ENCODE results near the gene FSCN2. TPM values are rescaled to one million over a fixed set of nuclear protein-coding genes. Genes with fewer than 3 reads are reported as not detected.

FSCN2 gene
- total RNA-seq, 1 experiment from 2014 or later, result 1.2 TPM

DNA sequence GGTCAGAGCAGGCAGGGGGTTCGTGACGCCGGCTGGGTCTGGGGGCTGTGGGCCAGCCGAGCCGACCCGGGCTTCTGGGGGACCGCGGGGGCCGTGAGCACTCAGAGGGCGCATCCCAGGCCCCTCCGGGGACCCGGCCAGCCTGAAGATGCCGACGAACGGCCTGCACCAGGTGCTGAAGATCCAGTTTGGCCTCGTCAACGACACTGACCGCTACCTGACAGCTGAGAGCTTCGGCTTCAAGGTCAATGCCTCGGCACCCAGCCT, 140 bp downstream of the FSCN2 start:
- in situ Hi-C loops (cut with HindIII; ENCODE audit: low pct_unique_long_range_greater_than_20kb, low sequenced_read_pairs) (no loop called here), intact Hi-C loops (cut with micrococcal nuclease; ENCODE audit: unreplicated experiment) (no loop called here)
- H3K9me3 ChIP-seq (ENCODE audit: control insufficient read depth, insufficient read depth, low read depth, low read length), result no peaks in the 10 kb centered on the region
- H3K27me3 ChIP-seq (ENCODE audit: control insufficient read depth, insufficient read depth, low read length), result no peaks in the 10 kb centered on the region
- ATAC-seq (no peak), DNase-seq (ENCODE audit: low read depth, low spot score) (no peak)
- H3K4me1 ChIP-seq (ENCODE audit: control insufficient read depth, insufficient read depth, low read length), result peaks cover 11% of the 10 kb centered on the region
- no peak overlapping the region for H3K4me3 ChIP-seq (ENCODE audit: low read depth in 2 of 2, low read length in 2 of 2)
- H3K36me3 ChIP-seq (ENCODE audit: control insufficient read depth, insufficient read depth, low read length), result no peaks in the 10 kb centered on the region
- H3K27ac ChIP-seq (ENCODE audit: low read length), result no peak overlapping the region
- no TSS peak for BruUV-seq (replicated peaks)
- TF ChIP-seq, protein P1, sequence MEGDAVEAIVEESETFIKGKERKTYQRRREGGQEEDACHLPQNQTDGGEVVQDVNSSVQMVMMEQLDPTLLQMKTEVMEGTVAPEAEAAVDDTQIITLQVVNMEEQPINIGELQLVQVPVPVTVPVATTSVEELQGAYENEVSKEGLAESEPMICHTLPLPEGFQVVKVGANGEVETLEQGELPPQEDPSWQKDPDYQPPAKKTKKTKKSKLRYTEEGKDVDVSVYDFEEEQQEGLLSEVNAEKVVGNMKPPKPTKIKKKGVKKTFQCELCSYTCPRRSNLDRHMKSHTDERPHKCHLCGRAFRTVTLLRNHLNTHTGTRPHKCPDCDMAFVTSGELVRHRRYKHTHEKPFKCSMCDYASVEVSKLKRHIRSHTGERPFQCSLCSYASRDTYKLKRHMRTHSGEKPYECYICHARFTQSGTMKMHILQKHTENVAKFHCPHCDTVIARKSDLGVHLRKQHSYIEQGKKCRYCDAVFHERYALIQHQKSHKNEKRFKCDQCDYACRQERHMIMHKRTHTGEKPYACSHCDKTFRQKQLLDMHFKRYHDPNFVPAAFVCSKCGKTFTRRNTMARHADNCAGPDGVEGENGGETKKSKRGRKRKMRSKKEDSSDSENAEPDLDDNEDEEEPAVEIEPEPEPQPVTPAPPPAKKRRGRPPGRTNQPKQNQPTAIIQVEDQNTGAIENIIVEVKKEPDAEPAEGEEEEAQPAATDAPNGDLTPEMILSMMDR (IDR thresholded peaks at IDR 0.05), result no peak
- 0 out of 2 replicates have a peak, but pooled peaks have one; percentile 5 for TF ChIP-seq POLR2AphosphoS5 (IDR thresholded peaks at IDR 0.05; ENCODE audit: low read depth, low read length)
- ChIA-PET CTCF (interaction anchor here (0.5 kb wide), 1 partner anchor 50 kb away, joined by 4 read pairs; no protein-coding TSS in a partner anchor), POLR2A (interaction anchor here (1.2 kb wide), 1 partner anchor 10 kb away, joined by 8 read pairs; no protein-coding TSS in a partner anchor)

DNA sequence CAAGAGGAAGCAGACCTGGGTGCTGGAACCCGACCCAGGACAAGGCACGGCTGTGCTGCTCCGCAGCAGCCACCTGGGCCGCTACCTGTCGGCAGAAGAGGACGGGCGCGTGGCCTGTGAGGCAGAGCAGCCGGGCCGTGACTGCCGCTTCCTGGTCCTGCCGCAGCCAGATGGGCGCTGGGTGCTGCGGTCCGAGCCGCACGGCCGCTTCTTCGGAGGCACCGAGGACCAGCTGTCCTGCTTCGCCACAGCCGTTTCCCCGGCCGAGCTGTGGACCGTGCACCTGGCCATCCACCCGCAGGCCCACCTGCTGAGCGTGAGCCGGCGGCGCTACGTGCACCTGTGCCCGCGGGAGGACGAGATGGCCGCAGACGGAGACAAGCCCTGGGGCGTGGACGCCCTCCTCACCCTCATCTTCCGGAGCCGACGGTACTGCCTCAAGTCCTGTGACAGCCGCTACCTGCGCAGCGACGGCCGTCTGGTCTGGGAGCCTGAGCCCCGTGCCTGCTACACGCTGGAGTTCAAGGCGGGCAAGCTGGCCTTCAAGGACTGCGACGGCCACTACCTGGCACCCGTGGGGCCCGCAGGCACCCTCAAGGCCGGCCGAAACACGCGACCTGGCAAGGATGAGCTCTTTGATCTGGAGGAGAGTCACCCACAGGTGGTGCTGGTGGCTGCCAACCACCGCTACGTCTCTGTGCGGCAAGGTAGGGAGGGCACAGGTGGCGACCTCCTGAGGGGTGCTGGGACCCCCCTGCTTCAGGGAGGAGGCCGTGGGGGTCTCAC, 667 bp downstream of the FSCN2 start:
- DNase-seq (ENCODE audit: low read depth, low spot score), result no peak
- in situ Hi-C loops (cut with HindIII; ENCODE audit: low pct_unique_long_range_greater_than_20kb, low sequenced_read_pairs), result no loop called here
- no peak for ATAC-seq
- peaks cover 11% of the 10 kb centered on the region for H3K4me1 ChIP-seq (ENCODE audit: control insufficient read depth, insufficient read depth, low read length)
- ChIA-PET CTCF (interaction anchor here (0.5 kb wide), 1 partner anchor 51 kb away, joined by 4 read pairs; no protein-coding TSS in a partner anchor), POLR2A (interaction anchor here (1.2 kb wide), 1 partner anchor 10 kb away, joined by 8 read pairs; no protein-coding TSS in a partner anchor)
- H3K27me3 ChIP-seq (ENCODE audit: control insufficient read depth, insufficient read depth, low read length), result no peaks in the 10 kb centered on the region
- BruUV-seq (replicated peaks), result no TSS peak
- no peaks in the 10 kb centered on the region for H3K9me3 ChIP-seq (ENCODE audit: control insufficient read depth, insufficient read depth, low read depth, low read length)
- H3K27ac ChIP-seq (ENCODE audit: low read length), result no peak overlapping the region
- no peak overlapping the region for H3K4me3 ChIP-seq (ENCODE audit: low read depth in 2 of 2, low read length in 2 of 2)
- intact Hi-C loops (cut with micrococcal nuclease; ENCODE audit: unreplicated experiment), result no loop called here
- H3K36me3 ChIP-seq (ENCODE audit: control insufficient read depth, insufficient read depth, low read length), result no peaks in the 10 kb centered on the region
- peak; percentile 56; the same call in 1 of the 2 replicates for TF ChIP-seq TCF7L2 (IDR thresholded peaks at IDR 0.05; ENCODE audit: low read depth, low read length)
- TF ChIP-seq POLR2AphosphoS5 (IDR thresholded peaks at IDR 0.05; ENCODE audit: low read depth, low read length), result peak; percentile 93; the same call in 1 of the 2 replicates
- TF ChIP-seq, protein P2, sequence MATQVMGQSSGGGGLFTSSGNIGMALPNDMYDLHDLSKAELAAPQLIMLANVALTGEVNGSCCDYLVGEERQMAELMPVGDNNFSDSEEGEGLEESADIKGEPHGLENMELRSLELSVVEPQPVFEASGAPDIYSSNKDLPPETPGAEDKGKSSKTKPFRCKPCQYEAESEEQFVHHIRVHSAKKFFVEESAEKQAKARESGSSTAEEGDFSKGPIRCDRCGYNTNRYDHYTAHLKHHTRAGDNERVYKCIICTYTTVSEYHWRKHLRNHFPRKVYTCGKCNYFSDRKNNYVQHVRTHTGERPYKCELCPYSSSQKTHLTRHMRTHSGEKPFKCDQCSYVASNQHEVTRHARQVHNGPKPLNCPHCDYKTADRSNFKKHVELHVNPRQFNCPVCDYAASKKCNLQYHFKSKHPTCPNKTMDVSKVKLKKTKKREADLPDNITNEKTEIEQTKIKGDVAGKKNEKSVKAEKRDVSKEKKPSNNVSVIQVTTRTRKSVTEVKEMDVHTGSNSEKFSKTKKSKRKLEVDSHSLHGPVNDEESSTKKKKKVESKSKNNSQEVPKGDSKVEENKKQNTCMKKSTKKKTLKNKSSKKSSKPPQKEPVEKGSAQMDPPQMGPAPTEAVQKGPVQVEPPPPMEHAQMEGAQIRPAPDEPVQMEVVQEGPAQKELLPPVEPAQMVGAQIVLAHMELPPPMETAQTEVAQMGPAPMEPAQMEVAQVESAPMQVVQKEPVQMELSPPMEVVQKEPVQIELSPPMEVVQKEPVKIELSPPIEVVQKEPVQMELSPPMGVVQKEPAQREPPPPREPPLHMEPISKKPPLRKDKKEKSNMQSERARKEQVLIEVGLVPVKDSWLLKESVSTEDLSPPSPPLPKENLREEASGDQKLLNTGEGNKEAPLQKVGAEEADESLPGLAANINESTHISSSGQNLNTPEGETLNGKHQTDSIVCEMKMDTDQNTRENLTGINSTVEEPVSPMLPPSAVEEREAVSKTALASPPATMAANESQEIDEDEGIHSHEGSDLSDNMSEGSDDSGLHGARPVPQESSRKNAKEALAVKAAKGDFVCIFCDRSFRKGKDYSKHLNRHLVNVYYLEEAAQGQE (IDR thresholded peaks at IDR 0.05; ENCODE audit: insufficient read depth in 1 of 2, low read depth in 2 of 2, low read length in 1 of 2), result no peak
- TF ChIP-seq, protein P1 (IDR thresholded peaks at IDR 0.05), result no peak
- peak; percentile 46; the same call in 1 of the 2 replicates for TF ChIP-seq SIN3A (IDR thresholded peaks at IDR 0.05; ENCODE audit: borderline replicate concordance, insufficient read depth, low read depth, low read length)

Data from Panc1 (cell line).